WTC11 (cell line): Measurements from ENCODE around the gene NLRP5. TPM values are rescaled to one million over a fixed set of nuclear protein-coding genes. Genes with fewer than 3 reads are reported as not detected.

ENCODE experiments used
- ATAC-seq: fragments of 200-7000 bp; cut with Tn5 transposase; 2 replicates; pipeline ENCODE4 v1.10.0; 2021; ENCODE audit warnings: mild to moderate bottlenecking, moderate library complexity
- CTCF ChIA-PET: fragments of 300-600 bp; sonication (Branson Sonifier 250); formaldehyde crosslinking; loops from one replicate; lab custom pipeline; 2021; ENCODE audit warnings: antibody characterized with exemption; lab: Charles Lee
- POLR2A ChIA-PET: fragments of 350-600 bp; sonication (Branson Sonifier 250); formaldehyde crosslinking; loops from one replicate; lab custom pipeline; 2021; ENCODE audit warnings: antibody characterized with exemption; lab: Charles Lee
- DNase-seq: peaks from one replicate; pipeline ENCODE4 v3.0.0; 2021; ENCODE audit warnings: low spot score
- H3K27ac Mint-ChIP-seq: 2 replicates; pipeline ENCODE4 v1.8.0; 2021; ENCODE audit warnings: mixed read lengths
- H3K27me3 Mint-ChIP-seq: 2 replicates; pipeline ENCODE4 v1.8.0; 2021; ENCODE audit warnings: low read depth, mild to moderate bottlenecking, moderate library complexity, mixed read lengths
- H3K36me3 Mint-ChIP-seq: 2 replicates; pipeline ENCODE4 v1.8.0; 2021; ENCODE audit warnings: mixed read lengths
- H3K4me1 Mint-ChIP-seq: 2 replicates; pipeline ENCODE4 v1.8.0; 2022; ENCODE audit warnings: mixed read lengths
- H3K4me3 Mint-ChIP-seq: 2 replicates; pipeline ENCODE4 v1.8.0; 2021; ENCODE audit warnings: mild to moderate bottlenecking, moderate library complexity, mixed read lengths
- H3K9me3 Mint-ChIP-seq: 2 replicates; pipeline ENCODE4 v1.8.0; 2021; ENCODE audit warnings: mixed read lengths
- ATF1 ChIP-seq: sonication (generic); formaldehyde crosslinking; IDR thresholded peaks from 2 replicates; pipeline ENCODE4 v1.8.1; 2023; ENCODE audit warnings: mild to moderate bottlenecking, moderate library complexity, missing genetic modification reagents
- ATF3 ChIP-seq: sonication (generic); formaldehyde crosslinking; conservative IDR thresholded peaks from 2 replicates; pipeline ENCODE4 v1.8.1; 2022; ENCODE audit warnings: mild to moderate bottlenecking, missing genetic modification reagents
- ATF6 ChIP-seq: sonication (generic); formaldehyde crosslinking; IDR thresholded peaks from 2 replicates; pipeline ENCODE4 v1.8.1; 2023; ENCODE audit warnings: mild to moderate bottlenecking, missing genetic modification reagents
- E2F5 ChIP-seq: sonication (generic); formaldehyde crosslinking; IDR thresholded peaks from 2 replicates; pipeline ENCODE4 v1.8.1; 2022; ENCODE audit warnings: mild to moderate bottlenecking, moderate library complexity, missing genetic modification reagents
- ELF4 ChIP-seq: sonication (generic); formaldehyde crosslinking; IDR thresholded peaks from 2 replicates; pipeline ENCODE4 v1.8.1; 2022; ENCODE audit warnings: low read depth, mild to moderate bottlenecking, moderate library complexity, missing genetic modification reagents
- FOXJ3 ChIP-seq: sonication (generic); formaldehyde crosslinking; IDR thresholded peaks from 2 replicates; pipeline ENCODE4 v1.9.0; 2021; ENCODE audit warnings: missing genetic modification reagents, mild to moderate bottlenecking, borderline replicate concordance
- GABPB1 ChIP-seq: sonication (generic); formaldehyde crosslinking; IDR thresholded peaks from 2 replicates; pipeline ENCODE4 v1.8.1; 2023; ENCODE audit warnings: mild to moderate bottlenecking, missing genetic modification reagents
- GRHL2 ChIP-seq: fragments of 250-450 bp; sonication (Bioruptor Pico); IDR thresholded peaks from 2 replicates; pipeline ENCODE4 v1.8.0; 2022; ENCODE audit warnings: mild to moderate bottlenecking, moderate library complexity; ENCODE audit not compliant: insufficient replicate concordance, severe bottlenecking
- GTF2I ChIP-seq: fragments of 250-450 bp; sonication (Bioruptor Pico); conservative IDR thresholded peaks from 2 replicates; pipeline ENCODE4 v1.4.0; 2021; ENCODE audit warnings: mild to moderate bottlenecking
- HMGA2 ChIP-seq: fragments of 250-450 bp; sonication (Bioruptor Pico); IDR thresholded peaks from 2 replicates; pipeline ENCODE4 v1.4.0; 2021; ENCODE audit warnings: mild to moderate bottlenecking, moderate library complexity
- JUN ChIP-seq: sonication (generic); formaldehyde crosslinking; IDR thresholded peaks from 2 replicates; pipeline ENCODE4 v1.8.0; 2023; ENCODE audit warnings: mild to moderate bottlenecking, missing genetic modification reagents
- MAX ChIP-seq: sonication (generic); formaldehyde crosslinking; IDR thresholded peaks from 2 replicates; pipeline ENCODE4 v1.8.0; 2022; ENCODE audit warnings: mild to moderate bottlenecking, missing genetic modification reagents
- MXD4 ChIP-seq: fragments of 250-450 bp; sonication (Bioruptor Pico); IDR thresholded peaks from 2 replicates; pipeline ENCODE4 v1.8.0; 2021; ENCODE audit warnings: mild to moderate bottlenecking, moderate library complexity, borderline replicate concordance
- NFE2L1 ChIP-seq: sonication (generic); formaldehyde crosslinking; IDR thresholded peaks from 2 replicates; pipeline ENCODE4 v1.8.1; 2023; ENCODE audit warnings: missing genetic modification reagents
- NR1H2 ChIP-seq: sonication (generic); formaldehyde crosslinking; IDR thresholded peaks from 2 replicates; pipeline ENCODE4 v1.9.0; 2021; ENCODE audit warnings: mild to moderate bottlenecking, moderate library complexity, missing genetic modification reagents
- NR3C1 ChIP-seq: sonication (generic); formaldehyde crosslinking; conservative IDR thresholded peaks from 2 replicates; pipeline ENCODE4 v1.8.1; 2023; ENCODE audit warnings: low read depth, mild to moderate bottlenecking, missing genetic modification reagents
- OVOL2 ChIP-seq: fragments of 250-450 bp; sonication (Bioruptor Pico); IDR thresholded peaks from 2 replicates; pipeline ENCODE4 v1.9.0; 2021; ENCODE audit warnings: mild to moderate bottlenecking, borderline replicate concordance
- PRRX2 ChIP-seq: fragments of 250-450 bp; sonication (Bioruptor Pico); IDR thresholded peaks from 2 replicates; pipeline ENCODE4 v1.8.0; 2021; ENCODE audit warnings: mild to moderate bottlenecking
- RELA ChIP-seq: sonication (generic); formaldehyde crosslinking; IDR thresholded peaks from 2 replicates; pipeline ENCODE4 v1.8.1; 2022; ENCODE audit warnings: missing genetic modification reagents, mild to moderate bottlenecking, borderline replicate concordance
- SOX15 ChIP-seq: fragments of 250-450 bp; sonication (Bioruptor Pico); IDR thresholded peaks from 2 replicates; pipeline ENCODE4 v1.9.0; 2021; ENCODE audit warnings: mild to moderate bottlenecking
- SP1 ChIP-seq: sonication (generic); formaldehyde crosslinking; conservative IDR thresholded peaks from 2 replicates; pipeline ENCODE4 v1.8.1; 2022; ENCODE audit warnings: missing genetic modification reagents
- TEAD1 ChIP-seq: sonication (generic); formaldehyde crosslinking; IDR thresholded peaks from 2 replicates; pipeline ENCODE4 v1.8.0; 2022; ENCODE audit warnings: mild to moderate bottlenecking, missing genetic modification reagents
- USF1 ChIP-seq: sonication (generic); formaldehyde crosslinking; IDR thresholded peaks from 2 replicates; pipeline ENCODE4 v1.8.0; 2022; ENCODE audit warnings: mild to moderate bottlenecking, missing genetic modification reagents
- ZBTB43 ChIP-seq: sonication (generic); formaldehyde crosslinking; IDR thresholded peaks from 2 replicates; pipeline ENCODE4 v1.8.1; 2023; ENCODE audit warnings: mild to moderate bottlenecking, missing genetic modification reagents
- ZNF219 ChIP-seq: sonication (generic); formaldehyde crosslinking; IDR thresholded peaks from 2 replicates; pipeline ENCODE4 v1.8.0; 2023; ENCODE audit warnings: missing genetic modification reagents, mild to moderate bottlenecking, borderline replicate concordance
- ZNF263 ChIP-seq: sonication (generic); formaldehyde crosslinking; IDR thresholded peaks from 2 replicates; pipeline ENCODE4 v1.8.1; 2022; ENCODE audit warnings: low read depth, mild to moderate bottlenecking, moderate library complexity, missing genetic modification reagents
- ZNF416 ChIP-seq: fragments of 250-450 bp; sonication (Bioruptor Pico); IDR thresholded peaks from 2 replicates; pipeline ENCODE4 v1.9.0; 2021; ENCODE audit warnings: mild to moderate bottlenecking, inconsistent platforms
- ZNF423 ChIP-seq: fragments of 250-450 bp; sonication (Bioruptor Pico); IDR thresholded peaks from 2 replicates; pipeline ENCODE4 v2.1.2; 2022; ENCODE audit warnings: mild to moderate bottlenecking, moderate library complexity
- ZNF671 ChIP-seq: fragments of 250-450 bp; sonication (Bioruptor Pico); IDR thresholded peaks from 2 replicates; pipeline ENCODE4 v1.8.0; 2021; ENCODE audit warnings: mild to moderate bottlenecking
- total RNA-seq: library from RNA; stranded (reverse); gene quantifications from 3 replicates; pipeline ENCODE4 v1.2.3, GENCODE V29; 2021

Gene NLRP5
- total RNA-seq, 1 experiment from 2014 or later, result not detected

- TF ChIP-seq GRHL2 (CRISPR knock-in tag) (no peak), SP1 (CRISPR knock-in tag) (no peak), GABPB1 (CRISPR knock-in tag) (no peak), USF1 (CRISPR knock-in tag) (no peak), GTF2I (CRISPR knock-in tag) (no peak), NR3C1 (no peak), ZNF671 (CRISPR knock-in tag) (no peak), ATF6 (CRISPR knock-in tag) (no peak), ATF1 (CRISPR knock-in tag) (no peak), ELF4 (CRISPR knock-in tag) (no peak), MXD4 (CRISPR knock-in tag) (no peak), ZBTB43 (CRISPR knock-in tag) (no peak)
- no peak for ATAC-seq
- ChIA-PET CTCF (no interaction called here), POLR2A (no interaction called here)
- Mint-ChIP-seq H3K27ac (peak overlapping the region; percentile 45), H3K4me1 (peaks cover 12% of the 10 kb centered on the region), H3K4me3 (no peak overlapping the region), H3K36me3 (peaks cover 36% of the 10 kb centered on the region), H3K9me3 (peaks cover 4% of the 10 kb centered on the region; the same call in 1 of the 2 replicates), H3K27me3 (no peaks in the 10 kb centered on the region)
- no peak for DNase-seq
These were observed 106.4 kb downstream of the NLRP5 start for GRCh38 chr19:56092685-56093631.

GRCh38 chr19:56094449-56094848 is 107.9 kb downstream of the NLRP5 start:
- no peak for TF ChIP-seq SOX15 (CRISPR knock-in tag)
- TF ChIP-seq ZNF416, result no peak
- no peak for TF ChIP-seq ZNF423 (CRISPR knock-in tag)
- TF ChIP-seq NFE2L1 (CRISPR knock-in tag), result no peak
- no peak for TF ChIP-seq MAX
- TF ChIP-seq RELA, result no peak
- no peak for TF ChIP-seq E2F5 (CRISPR knock-in tag)
- no peak for TF ChIP-seq JUN (CRISPR knock-in tag)
- TF ChIP-seq ATF3 (CRISPR knock-in tag), result no peak
- no peak for TF ChIP-seq HMGA2 (CRISPR knock-in tag)
- no peak for TF ChIP-seq TEAD1 (CRISPR knock-in tag)
- no peak for TF ChIP-seq ZNF219
- TF ChIP-seq FOXJ3 (CRISPR knock-in tag), result no peak
- no peak for TF ChIP-seq NR1H2 (CRISPR knock-in tag)
- TF ChIP-seq PRRX2, result no peak
- no peak for TF ChIP-seq OVOL2 (CRISPR knock-in tag)
- TF ChIP-seq USF1 (CRISPR knock-in tag), result no peak
- TF ChIP-seq ZNF263 (CRISPR knock-in tag), result no peak
- Mint-ChIP-seq H3K9me3 (peaks cover 4% of the 10 kb centered on the region; the same call in 1 of the 2 replicates), H3K27ac (no peak overlapping the region), H3K4me1 (peaks cover 12% of the 10 kb centered on the region), H3K4me3 (no peak overlapping the region), H3K36me3 (peaks cover 38% of the 10 kb centered on the region), H3K27me3 (no peaks in the 10 kb centered on the region)
- DNase-seq (no peak), ATAC-seq (no peak)
- ChIA-PET POLR2A (no interaction called here), CTCF (no interaction called here)
